GM21786 (cell line): ENCODE results near the gene MFSD6L.

ENCODE experiments used
- ATAC-seq: cut with Tn5 transposase; IDR thresholded peaks from one replicate; pipeline ENCODE4 v1.9.1; 2021; ENCODE audit not compliant: unreplicated experiment

The MFSD6L gene

GRCh38 chr17:8794636-8795035 lies 4.5 kb downstream of the MFSD6L start:
- ATAC-seq: no peak

GRCh38 chr17:8793649-8794048 lies 5.5 kb downstream of the MFSD6L start:
- ATAC-seq: no peak

GRCh38 chr17:8792646-8793045 lies 6.5 kb downstream of the MFSD6L start:
- no peak for ATAC-seq

- no peak for ATAC-seq
These were observed 7.3 kb downstream of the MFSD6L start for GRCh38 chr17:8791910-8792270.

GRCh38 chr17:8791248-8791909 lies 7.8 kb downstream of the MFSD6L start:
- no peak for ATAC-seq

GRCh38 chr17:8789743-8790142 lies 9.4 kb downstream of the MFSD6L start:
- ATAC-seq: no peak

GRCh38 chr17:8788998-8789397 lies 10.2 kb downstream of the MFSD6L start:
- no peak for ATAC-seq

GRCh38 chr17:8785547-8786413 lies 13.4 kb downstream of the MFSD6L start:
- ATAC-seq: no peak

GRCh38 chr17:8782176-8782575 lies 17.0 kb downstream of the MFSD6L start:
- no peak for ATAC-seq

- ATAC-seq: no peak
These were observed 17.4 kb downstream of the MFSD6L start for GRCh38 chr17:8781776-8782175.

GRCh38 chr17:8776881-8777280 lies 22.3 kb downstream of the MFSD6L start:
- ATAC-seq: no peak

- ATAC-seq: no peak
These were observed 22.9 kb downstream of the MFSD6L start for GRCh38 chr17:8776248-8776647.

GRCh38 chr17:8766731-8767130 lies 32.4 kb downstream of the MFSD6L start:
- no peak for ATAC-seq

- no peak for ATAC-seq
These were observed 37.2 kb downstream of the MFSD6L start for GRCh38 chr17:8762012-8762411.

- ATAC-seq: no peak
These were observed 41.0 kb downstream of the MFSD6L start, which contains the start of gene SPDYE4 for GRCh38 chr17:8758137-8758596. Gene SPDYE4 (minus strand): TSS chr17:8758546. CDS start chr17:8758382, 164 bp downstream.

- no peak for ATAC-seq
These were observed 42.0 kb downstream of the MFSD6L start for GRCh38 chr17:8757189-8757588.

- ATAC-seq: no peak
These were observed 43.4 kb downstream of the MFSD6L start for GRCh38 chr17:8755590-8756255.

GRCh38 chr17:8754890-8755289 lies 44.3 kb downstream of the MFSD6L start:
- no peak for ATAC-seq

GRCh38 chr17:8753976-8754440 lies 45.2 kb downstream of the MFSD6L start:
- no peak for ATAC-seq

- ATAC-seq: no peak
These were observed 45.8 kb downstream of the MFSD6L start for GRCh38 chr17:8753136-8753975.

GRCh38 chr17:8749616-8750015 lies 49.5 kb downstream of the MFSD6L start:
- no peak for ATAC-seq
